Hepatic stellate cell (primary cell): Measurements from ENCODE around the gene AUH.
"Not testable (repeated sequence)": the region's sequence is repeated elsewhere in the genome, so short reads cannot be mapped to it uniquely, and the experiment has no call there.

Experiments used
- DNase-seq: peaks from one replicate; pipeline ENCODE4 v3.0.0; 2011; ENCODE audit warnings: low spot score

Gene AUH

GRCh38 chr9:91208419-91208745, 153.3 kb downstream of the AUH start:
- no peak for DNase-seq

GRCh38 chr9:91207729-91208418, 153.8 kb downstream of the AUH start:
- DNase-seq: peak; percentile 27

DNA sequence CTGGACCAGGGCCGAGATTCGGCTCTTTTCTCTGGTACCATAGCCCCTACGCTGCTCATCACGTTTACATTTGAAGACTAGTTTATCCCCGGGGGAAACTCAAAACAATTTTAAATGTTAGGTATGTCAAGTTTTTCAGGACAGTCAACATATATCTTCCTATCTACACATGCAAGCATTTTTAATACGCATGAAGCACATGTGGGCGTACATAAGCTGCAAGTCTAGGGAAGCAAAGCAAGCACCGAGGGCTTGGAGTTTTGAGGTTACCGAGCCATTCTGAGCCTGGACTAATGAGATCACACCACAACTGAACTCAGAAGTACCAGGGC, 154.4 kb downstream of the AUH start:
- no peak for DNase-seq

DNA sequence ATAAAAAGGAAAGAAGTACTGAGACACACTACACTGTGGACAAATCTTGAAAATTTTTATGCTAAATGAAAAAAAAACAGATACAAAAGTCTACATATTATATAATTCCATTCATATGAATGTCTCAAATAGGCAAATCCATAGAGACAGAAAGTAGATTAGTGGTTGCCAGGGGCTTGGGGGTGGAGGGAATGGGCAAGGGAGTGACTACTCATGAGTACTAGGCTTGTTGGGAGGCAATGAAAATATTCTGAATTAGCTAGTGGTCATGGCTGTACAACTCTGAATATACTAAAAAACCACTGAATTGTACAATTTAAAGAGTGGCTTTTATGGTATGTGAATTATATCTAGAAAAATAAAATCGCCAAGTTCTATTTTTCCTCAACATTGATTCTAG, 154.9 kb downstream of the AUH start:
- no peak for DNase-seq

DNA sequence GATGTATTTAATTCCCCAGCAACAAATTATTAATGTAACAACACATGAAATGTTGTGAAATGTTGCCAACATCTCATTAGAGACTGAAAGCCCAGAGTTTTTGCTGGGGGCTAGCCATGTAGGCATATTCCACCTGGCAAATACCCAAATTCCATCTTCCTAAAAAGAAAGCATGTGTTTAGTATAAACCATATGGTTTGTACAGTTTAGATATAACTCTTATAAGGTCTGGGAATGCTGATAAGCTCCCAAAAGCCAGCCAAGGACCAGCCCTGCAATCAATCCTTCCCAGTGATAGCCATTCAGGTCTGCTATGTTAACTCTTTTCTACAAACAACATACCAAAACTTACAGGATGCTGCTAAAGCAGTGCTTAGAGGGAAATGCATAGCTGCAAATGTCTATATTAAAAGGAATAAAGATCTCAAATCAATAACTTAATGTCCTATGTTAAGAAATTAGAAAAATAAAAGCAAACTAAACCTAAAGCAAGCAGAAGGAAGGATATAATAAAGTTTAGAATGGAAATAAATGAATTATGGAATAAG, 158.9 kb downstream of the AUH start:
- DNase-seq: no peak

GRCh38 chr9:91200692-91201336, 160.9 kb downstream of the AUH start:
- DNase-seq: no peak

GRCh38 chr9:91199739-91200497, 161.8 kb downstream of the AUH start:
- DNase-seq: no peak

- not testable (repeated sequence) for DNase-seq
Measured at GRCh38 chr9:91198881-91199280, 162.8 kb downstream of the AUH start.

GRCh38 chr9:91198405-91198804, 163.3 kb downstream of the AUH start:
- no peak for DNase-seq

DNA sequence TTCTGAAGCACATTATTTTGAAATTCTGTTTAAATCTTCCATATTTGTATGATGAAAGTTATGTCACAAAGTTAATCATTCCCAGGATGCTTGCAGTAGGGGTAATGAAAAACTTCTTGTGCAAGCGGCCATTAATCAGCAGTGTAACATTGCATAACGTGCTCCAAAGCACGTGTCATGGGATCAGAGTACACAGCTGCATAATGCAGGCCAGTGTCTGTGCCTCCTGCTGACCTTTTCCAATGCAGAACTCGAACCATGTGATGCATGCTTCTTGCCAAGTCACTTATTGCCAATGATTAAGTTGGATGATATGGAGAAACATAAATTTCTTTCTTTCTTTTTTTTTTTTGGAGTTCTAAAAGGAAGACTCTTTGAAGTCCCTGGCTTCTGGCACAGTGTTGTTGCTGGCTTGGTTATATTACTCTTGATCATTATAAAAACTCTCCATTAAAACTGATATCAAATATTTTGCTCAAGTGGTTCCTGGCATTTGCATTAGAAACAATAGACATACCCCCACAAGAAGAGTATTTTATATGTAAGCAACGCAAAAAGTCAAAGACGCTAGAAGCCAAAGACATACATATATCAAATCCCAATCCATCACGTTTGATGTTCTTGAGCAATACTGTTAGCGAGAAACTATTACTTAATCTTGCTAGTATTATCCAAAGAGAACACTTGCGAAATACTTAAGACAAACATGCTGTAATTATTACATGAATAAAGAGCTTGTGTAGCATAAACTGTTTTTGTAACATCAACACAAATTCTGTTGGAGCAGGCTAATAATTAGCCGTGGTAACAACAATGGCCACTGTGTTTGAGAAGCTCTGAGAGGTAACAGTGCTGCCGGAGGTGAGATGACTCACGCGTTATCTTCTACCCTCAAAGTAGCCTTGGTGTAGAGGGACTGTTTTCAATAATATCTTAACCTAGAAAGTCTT, 164.2 kb downstream of the AUH start:
- DNase-seq: peak; percentile 67

GRCh38 chr9:91196103-91196950, 165.4 kb downstream of the AUH start:
- DNase-seq: no peak

- no peak for DNase-seq
Measured at GRCh38 chr9:91195372-91196012, 166.2 kb downstream of the AUH start.

GRCh38 chr9:91193658-91194391, 167.9 kb downstream of the AUH start:
- DNase-seq: peak; percentile 79

DNA sequence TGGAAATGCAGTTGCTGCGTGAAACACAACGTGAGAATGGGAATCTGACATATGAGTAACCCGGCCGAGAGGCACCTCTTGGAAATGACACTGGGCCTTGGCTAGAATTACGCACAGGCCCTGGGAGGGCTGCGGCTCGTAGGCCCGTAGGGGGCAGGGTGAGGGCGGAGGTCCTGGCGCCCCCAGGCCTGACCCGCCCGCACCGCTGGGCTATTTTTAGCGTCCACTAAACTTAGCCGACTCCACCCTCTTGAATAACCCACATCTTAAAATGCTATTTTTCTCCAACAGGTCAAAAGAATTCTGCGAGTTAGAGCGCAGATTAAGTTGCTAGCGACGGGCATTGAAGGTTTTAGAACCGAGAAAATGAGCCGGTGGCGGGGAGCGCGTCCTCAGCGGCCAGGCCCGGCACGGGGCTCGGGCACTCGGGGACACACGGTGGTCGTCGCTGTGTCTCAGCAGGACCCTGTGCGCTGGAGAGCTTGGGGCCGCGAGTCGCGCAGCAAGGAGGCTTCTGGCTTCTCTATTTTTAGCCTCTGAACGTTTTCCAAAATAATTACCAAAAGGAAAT, 168.5 kb downstream of the AUH start:
- peak; percentile 95 for DNase-seq

GRCh38 chr9:91192381-91193086, 169.2 kb downstream of the AUH start:
- peak; percentile 27 for DNase-seq

DNA sequence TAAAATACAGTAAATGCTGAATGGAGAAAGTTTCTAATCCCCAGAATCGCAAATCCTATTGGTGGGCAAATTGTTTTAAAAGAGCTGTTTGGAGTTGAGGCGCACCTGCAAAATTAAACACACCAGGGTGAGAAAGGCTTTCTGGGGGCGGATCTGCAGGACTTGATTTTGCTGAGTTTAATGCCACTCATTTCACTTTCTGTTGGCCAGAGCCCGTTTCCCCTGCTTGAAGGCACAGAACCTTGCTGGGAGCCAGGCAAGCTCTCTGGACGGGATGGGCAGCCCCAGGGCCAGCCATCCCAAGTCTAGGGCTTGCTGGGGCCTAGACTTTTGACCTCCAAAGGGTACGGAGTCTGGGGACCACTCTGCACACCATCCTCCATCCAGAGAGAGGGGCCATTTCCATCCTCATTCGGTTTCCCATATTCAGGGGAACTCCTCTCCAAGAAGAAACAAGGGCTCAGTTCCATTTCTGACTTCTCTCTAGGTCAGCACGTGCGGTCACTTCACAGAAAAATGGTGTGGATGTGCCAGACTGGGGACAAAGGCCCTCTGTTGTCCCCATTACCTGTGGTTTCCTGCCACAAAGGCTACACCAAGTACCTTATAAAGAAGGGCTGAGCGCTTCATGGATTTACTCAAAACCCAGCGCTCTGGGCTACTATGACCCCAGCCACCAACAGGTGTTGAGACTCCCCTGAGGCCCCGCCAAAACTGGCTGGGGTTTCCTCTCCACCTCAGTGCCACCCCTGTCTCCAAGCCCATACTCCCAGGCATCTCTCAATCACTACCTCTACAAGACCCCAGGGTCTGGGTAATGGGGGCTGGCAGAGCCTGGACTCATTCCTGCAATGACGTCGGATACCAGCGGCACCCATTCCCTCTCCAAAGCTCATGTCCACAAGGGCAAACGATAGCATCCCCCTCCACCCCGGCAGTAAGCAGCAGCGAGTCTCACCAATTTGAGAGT, 170.0 kb downstream of the AUH start:
- no peak for DNase-seq

DNA sequence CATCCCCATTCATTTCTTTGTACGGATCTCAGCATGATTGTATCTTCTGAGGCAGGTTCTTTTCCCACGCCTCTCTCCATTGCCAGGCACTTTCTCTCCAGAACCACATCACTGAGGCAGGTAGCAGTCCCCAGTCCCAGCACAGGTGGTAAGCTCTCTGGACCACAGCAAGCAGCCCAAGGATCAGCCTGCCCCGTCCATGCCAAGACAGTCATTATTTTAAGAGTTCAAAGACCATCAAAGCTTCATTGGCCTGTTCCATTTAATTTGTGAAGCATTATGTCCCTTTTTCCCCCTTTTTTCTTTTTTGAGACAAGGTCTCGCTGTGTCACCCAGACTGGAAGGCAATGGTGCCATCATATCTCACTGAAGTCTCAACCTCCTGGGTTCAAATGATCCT, 171.7 kb downstream of the AUH start:
- DNase-seq: no peak
